GM12801 (cell line): Measurements from ENCODE around the gene DDX50.

Source experiments
- CTCF ChIP-seq: IDR thresholded peaks from one replicate; pipeline ENCODE4 v1.5.1; 2011; ENCODE audit warnings: control low read depth; ENCODE audit not compliant: insufficient read length; ENCODE audit errors: extremely low read depth

Gene DDX50

GRCh38 chr10:68870545-68871104, 30.5 kb upstream of the DDX50 start:
- no peak for TF ChIP-seq CTCF

- TF ChIP-seq CTCF, result no peak
Observed at GRCh38 chr10:68871105-68871711, 29.9 kb upstream of the DDX50 start.

- no peak for TF ChIP-seq CTCF
Observed at GRCh38 chr10:68871731-68872342, 29.3 kb upstream of the DDX50 start.

GRCh38 chr10:68876246-68877138, 24.6 kb upstream of the DDX50 start:
- TF ChIP-seq CTCF, result no peak

- no peak for TF ChIP-seq CTCF
Observed at GRCh38 chr10:68877482-68878110, 23.5 kb upstream of the DDX50 start.

GRCh38 chr10:68878496-68878895, 22.6 kb upstream of the DDX50 start:
- TF ChIP-seq CTCF, result no peak

- TF ChIP-seq CTCF, result no peak
Observed at GRCh38 chr10:68879628-68880027, 21.5 kb upstream of the DDX50 start.
